ENCODE measurements around the gene SLC39A1. TPM values are rescaled to one million over a fixed set of nuclear protein-coding genes. Genes with fewer than 3 reads are reported as not detected.

SLC39A1 gene
- total RNA-seq, 6 donors from 2014 or later = 41.9 to 145 (median 102) TPM

DNA sequence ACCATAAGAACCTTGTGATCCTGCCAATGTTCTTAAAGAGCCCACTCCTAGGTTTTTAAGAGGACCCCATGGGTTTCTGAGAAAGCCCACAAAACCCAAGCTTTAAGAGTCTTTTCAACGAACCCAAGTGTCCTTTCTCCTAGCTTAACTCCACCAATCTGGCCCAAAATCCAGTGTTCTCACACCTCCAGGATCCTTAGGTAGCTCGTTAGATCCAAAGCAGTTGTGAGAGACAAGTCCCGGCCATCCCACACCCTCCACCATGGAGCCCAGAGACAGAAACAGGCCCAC lies 18.6 kb downstream of the SLC39A1 start:
- H3K36me3 ChIP-seq = peaks cover 10 to 68% (median 49%) of the 10 kb centered on the region in 4 donors
- ATAC-seq (ENCODE audit: low FRiP score in 2 of 2) = no peak
- no peak for DNase-seq
- peaks cover 22 to 31% (median 28%) of the 10 kb centered on the region in 4 donors for H3K4me1 ChIP-seq
- no peaks in the 10 kb centered on the region for H3K27me3 ChIP-seq
- peak overlapping the region in 3 of 4 donors; percentile 97 to 99 (median 98) for H3K4me3 ChIP-seq
- no peaks in the 10 kb centered on the region for H3K9me3 ChIP-seq
- H3K27ac ChIP-seq = peak overlapping the region; percentile 98 to 100 (median 98)
- TF ChIP-seq, protein P1, sequence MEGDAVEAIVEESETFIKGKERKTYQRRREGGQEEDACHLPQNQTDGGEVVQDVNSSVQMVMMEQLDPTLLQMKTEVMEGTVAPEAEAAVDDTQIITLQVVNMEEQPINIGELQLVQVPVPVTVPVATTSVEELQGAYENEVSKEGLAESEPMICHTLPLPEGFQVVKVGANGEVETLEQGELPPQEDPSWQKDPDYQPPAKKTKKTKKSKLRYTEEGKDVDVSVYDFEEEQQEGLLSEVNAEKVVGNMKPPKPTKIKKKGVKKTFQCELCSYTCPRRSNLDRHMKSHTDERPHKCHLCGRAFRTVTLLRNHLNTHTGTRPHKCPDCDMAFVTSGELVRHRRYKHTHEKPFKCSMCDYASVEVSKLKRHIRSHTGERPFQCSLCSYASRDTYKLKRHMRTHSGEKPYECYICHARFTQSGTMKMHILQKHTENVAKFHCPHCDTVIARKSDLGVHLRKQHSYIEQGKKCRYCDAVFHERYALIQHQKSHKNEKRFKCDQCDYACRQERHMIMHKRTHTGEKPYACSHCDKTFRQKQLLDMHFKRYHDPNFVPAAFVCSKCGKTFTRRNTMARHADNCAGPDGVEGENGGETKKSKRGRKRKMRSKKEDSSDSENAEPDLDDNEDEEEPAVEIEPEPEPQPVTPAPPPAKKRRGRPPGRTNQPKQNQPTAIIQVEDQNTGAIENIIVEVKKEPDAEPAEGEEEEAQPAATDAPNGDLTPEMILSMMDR (IDR thresholded peaks at IDR 0.05) = no peak
- TF ChIP-seq POLR2A (IDR thresholded peaks at IDR 0.05) (no peak), EP300 (IDR thresholded peaks at IDR 0.05) (no peak), POLR2AphosphoS5 (IDR thresholded peaks at IDR 0.05) (no peak)
- 28 to 49% methylated on average over 3 of the region's 3 CpGs for WGBS, 2 donors

DNA sequence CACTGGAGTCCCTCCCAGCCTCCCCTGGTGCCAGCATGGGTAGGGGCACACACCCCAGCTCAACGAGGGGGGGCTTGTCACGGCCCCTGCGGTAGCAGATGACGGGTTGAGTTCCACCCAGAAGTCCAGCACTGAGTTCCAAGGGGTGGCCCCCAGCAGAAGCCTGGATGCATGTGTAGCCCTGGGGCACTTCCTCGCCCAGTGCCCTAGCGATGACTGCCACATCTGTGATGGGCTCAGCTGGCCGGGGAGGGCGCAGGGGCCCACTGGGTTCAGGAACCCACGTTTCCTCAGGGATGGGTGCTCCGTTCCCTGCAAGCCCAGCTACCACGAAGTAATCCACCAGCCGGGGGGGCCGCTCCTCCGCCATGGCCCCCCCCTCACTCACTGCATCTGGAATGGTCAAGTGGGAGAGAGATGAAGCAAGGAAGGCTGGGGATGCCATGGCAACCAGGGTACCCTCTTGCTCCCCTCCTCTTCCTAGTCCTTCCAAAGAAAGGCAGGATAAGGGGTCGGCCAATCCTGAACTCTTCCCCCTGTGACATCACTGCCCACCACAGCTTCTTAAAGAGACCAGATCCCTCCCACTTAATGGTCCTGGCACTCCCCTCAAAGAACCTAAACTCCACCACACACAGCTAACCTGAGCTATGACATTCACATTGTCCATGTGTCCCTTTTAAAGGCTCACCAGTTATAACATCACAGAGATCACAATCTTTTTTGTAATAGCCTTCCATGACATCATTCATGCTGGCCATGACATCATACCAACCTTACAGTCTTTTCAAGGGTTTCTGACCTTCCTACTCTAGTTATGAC lies 19.1 kb downstream of the SLC39A1 start:
- H3K36me3 ChIP-seq = peaks cover 10 to 68% (median 49%) of the 10 kb centered on the region in 4 donors
- no peak for ATAC-seq (ENCODE audit: low FRiP score in 2 of 2)
- no peaks in the 10 kb centered on the region for H3K27me3 ChIP-seq
- H3K27ac ChIP-seq = peak overlapping the region; percentile 98 to 100 (median 98)
- TF ChIP-seq, protein P1 (IDR thresholded peaks at IDR 0.05) = no peak
- TF ChIP-seq POLR2AphosphoS5 (IDR thresholded peaks at IDR 0.05) = no peak
- no peak for TF ChIP-seq EP300 (IDR thresholded peaks at IDR 0.05)
- no peak for TF ChIP-seq POLR2A (IDR thresholded peaks at IDR 0.05)
- 75 to 84% methylated on average over 11 to 15 of the region's 15 CpGs for WGBS, 2 donors
- H3K4me3 ChIP-seq = peak overlapping the region in 3 of 4 donors; percentile 97 to 99 (median 98)
- peak in 1 of 2 donors; percentile 77 for DNase-seq
- H3K4me1 ChIP-seq = peaks cover 22 to 31% (median 28%) of the 10 kb centered on the region in 4 donors
- no peaks in the 10 kb centered on the region for H3K9me3 ChIP-seq

DNA sequence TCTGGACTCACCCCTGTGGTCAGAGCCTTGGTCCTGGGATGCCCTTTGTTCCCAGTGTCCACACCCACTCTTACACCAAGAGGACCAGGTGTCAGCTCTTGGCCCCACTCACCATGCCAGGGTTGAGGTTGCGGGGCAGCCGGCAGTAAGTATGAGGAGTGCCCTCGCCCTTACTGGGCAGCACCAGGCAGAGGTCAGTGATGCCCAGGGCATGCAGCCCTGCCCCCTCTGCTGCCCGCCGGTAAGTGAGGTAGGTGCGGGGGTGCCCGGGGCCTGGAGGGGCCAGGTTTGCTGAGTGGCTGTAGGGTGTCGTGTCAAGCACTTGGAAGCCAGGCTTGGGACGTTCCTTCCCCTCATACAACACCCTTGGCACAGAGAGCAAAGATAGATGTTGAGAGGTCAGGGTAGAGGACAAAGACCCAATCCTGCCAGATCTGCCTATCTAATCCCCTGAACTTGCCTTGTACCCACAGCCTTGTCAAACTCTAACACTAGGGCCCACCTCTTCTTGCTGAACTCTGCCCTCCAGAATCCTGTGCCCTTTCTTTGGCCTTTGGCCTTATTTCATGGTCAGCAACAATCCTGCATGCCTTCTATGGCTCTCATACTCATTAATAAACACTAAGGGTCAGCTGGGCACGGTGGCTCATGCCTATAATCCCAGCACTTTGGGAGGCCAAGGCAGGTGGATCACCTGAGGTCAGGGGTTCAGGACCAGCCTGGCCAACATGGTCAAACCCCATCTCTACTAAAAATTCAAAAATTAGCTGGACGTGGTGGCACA lies 20.4 kb downstream of the SLC39A1 start:
- H3K9me3 ChIP-seq = no peaks in the 10 kb centered on the region
- no peaks in the 10 kb centered on the region for H3K27me3 ChIP-seq
- TF ChIP-seq POLR2A (IDR thresholded peaks at IDR 0.05) (no peak), POLR2AphosphoS5 (IDR thresholded peaks at IDR 0.05) (no peak)
- peak overlapping the region in 1 of 4 donors; percentile 3 for H3K27ac ChIP-seq
- peaks cover 22 to 31% (median 28%) of the 10 kb centered on the region in 4 donors for H3K4me1 ChIP-seq
- no peak overlapping the region for H3K4me3 ChIP-seq
- peak in 1 of 2 donors; percentile 63 for DNase-seq
- ATAC-seq (ENCODE audit: low FRiP score in 2 of 2) = no peak
- peaks cover 10 to 68% (median 46%) of the 10 kb centered on the region in 4 donors for H3K36me3 ChIP-seq
- WGBS, 2 donors = 33 to 84% methylated on average over 1 to 11 of the region's 11 CpGs

DNA sequence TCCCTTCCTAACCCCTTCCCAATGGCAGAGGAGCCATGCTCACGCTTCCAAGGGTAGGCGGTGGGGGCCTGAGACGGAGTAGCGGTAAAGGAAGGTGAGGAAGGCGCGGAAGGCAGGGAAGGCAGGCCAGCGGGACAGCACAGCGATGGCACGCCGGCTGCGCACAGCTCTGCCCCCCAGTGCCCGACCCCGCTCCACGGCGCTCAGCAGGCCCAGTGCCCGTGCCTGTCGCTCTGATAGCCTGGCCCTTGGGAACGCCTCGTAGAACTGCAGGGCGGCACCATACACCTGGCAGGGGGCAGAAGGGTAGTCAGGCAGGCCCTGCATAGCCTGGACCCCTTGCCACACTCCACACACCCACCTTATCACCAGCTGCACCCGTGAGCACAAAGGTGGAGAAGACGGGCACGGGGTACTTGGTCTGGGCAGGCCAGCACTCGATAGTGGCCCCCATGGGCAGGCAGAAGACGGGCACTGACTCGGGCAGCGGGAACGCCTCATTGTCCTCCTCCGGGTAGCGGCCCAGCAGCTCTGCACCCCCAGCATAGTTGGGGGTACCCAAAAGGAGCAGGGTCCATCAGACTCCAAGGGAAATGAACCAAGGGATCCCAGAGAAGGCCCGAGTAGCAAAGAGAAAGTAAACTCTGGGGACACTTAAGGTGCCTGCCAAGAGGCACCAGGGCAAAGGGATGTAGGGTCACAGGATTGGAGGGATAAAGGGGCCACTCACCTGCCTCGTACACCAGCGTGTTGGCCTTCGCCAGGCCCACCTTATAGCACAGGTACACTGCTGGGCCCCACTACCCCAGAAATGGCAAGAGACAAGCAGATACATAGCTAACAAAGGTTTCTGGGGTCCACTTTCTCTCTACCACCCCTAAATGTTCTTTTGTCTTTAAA lies 21.3 kb downstream of the SLC39A1 start:
- H3K4me1 ChIP-seq = peaks cover 20 to 28% (median 23%) of the 10 kb centered on the region in 4 donors
- TF ChIP-seq POLR2AphosphoS5 (IDR thresholded peaks at IDR 0.05) (no peak), POLR2A (IDR thresholded peaks at IDR 0.05) (no peak), EP300 (IDR thresholded peaks at IDR 0.05) (no peak)
- TF ChIP-seq, protein P1 (IDR thresholded peaks at IDR 0.05) = no peak
- peaks cover 13 to 71% (median 49%) of the 10 kb centered on the region in 4 donors for H3K36me3 ChIP-seq
- 93 to 95% methylated on average over 30 to 31 of the region's 34 CpGs for WGBS, 2 donors
- ATAC-seq (ENCODE audit: low FRiP score in 2 of 2) (no peak), DNase-seq (peak in 1 of 2 donors; percentile 71)
- no peaks in the 10 kb centered on the region for H3K9me3 ChIP-seq
- no peaks in the 10 kb centered on the region for H3K27me3 ChIP-seq
- H3K4me3 ChIP-seq = no peak overlapping the region
- H3K27ac ChIP-seq = peak overlapping the region in 1 of 4 donors; percentile 7

Measured in upper lobe of left lung (tissue), 6 donors.